GM19463 (cell line): ENCODE measurements around the gene CELF5.
"Not testable (repeated sequence)": the region's sequence is repeated elsewhere in the genome, so short reads cannot be mapped to it uniquely, and the experiment has no call there.

ENCODE experiments used
- ATAC-seq: cut with Tn5 transposase; IDR thresholded peaks from one replicate; pipeline ENCODE4 v1.9.1; 2021; ENCODE audit warnings: mild to moderate bottlenecking, moderate library complexity; ENCODE audit not compliant: unreplicated experiment

Gene CELF5

GRCh38 chr19:3189702-3190469, 34.6 kb upstream of the CELF5 start:
- no peak for ATAC-seq

GRCh38 chr19:3190470-3190770, 34.0 kb upstream of the CELF5 start:
- no peak for ATAC-seq

- ATAC-seq: no peak
These were observed 33.3 kb upstream of the CELF5 start for GRCh38 chr19:3190921-3191805.

- not testable (repeated sequence) for ATAC-seq
These were observed 32.7 kb upstream of the CELF5 start for GRCh38 chr19:3191806-3192104.

- no peak for ATAC-seq
These were observed 32.2 kb upstream of the CELF5 start for GRCh38 chr19:3192228-3192635.

- ATAC-seq: no peak
These were observed 31.8 kb upstream of the CELF5 start for GRCh38 chr19:3192684-3193083.

DNA sequence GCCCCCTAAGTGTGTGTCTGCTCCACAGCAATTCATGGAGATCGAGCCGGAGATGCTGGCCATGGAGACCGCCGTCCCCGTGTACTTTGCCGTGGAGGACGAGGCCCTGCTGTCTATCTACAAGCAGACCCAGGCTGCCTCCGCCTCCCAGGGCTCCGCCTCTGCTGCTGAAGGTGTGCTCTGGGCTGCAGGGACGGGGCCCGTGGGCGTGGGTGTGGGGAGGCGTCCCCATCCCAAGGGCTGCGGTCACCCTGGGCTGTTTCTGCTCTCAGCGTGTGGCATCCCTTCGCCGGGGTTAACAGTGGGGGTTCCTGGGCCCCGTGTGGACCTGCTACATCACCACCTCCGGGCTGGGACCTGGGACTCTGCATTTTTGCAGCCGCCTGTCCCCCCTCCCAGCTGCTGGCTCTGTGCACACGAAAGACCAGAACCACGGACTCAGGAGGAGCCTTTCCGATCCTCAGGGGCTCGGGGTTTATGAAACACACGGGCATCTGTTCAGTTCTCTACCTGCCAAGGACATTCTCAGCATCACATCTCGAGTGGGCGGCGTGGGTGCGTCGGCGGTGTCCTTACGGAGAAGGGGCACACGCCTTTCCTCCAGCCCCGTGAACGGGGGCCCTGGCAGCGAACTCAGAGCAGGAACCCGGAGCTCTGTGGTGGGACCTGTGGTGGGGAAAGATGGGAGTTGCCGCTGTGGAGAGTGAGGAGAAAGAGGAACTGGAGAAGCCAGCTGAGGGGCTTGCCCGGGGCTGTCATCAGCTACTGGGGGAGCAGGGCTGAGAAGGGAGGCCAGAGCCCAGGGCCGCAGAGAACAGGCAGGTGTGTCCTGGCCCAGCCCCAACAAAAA, 31.0 kb upstream of the CELF5 start:
- no peak for ATAC-seq

GRCh38 chr19:3194106-3195087, 30.1 kb upstream of the CELF5 start:
- no peak for ATAC-seq

GRCh38 chr19:3196064-3196932, 28.2 kb upstream of the CELF5 start:
- no peak for ATAC-seq

- ATAC-seq: no peak
These were observed 27.6 kb upstream of the CELF5 start for GRCh38 chr19:3196933-3197205.

DNA sequence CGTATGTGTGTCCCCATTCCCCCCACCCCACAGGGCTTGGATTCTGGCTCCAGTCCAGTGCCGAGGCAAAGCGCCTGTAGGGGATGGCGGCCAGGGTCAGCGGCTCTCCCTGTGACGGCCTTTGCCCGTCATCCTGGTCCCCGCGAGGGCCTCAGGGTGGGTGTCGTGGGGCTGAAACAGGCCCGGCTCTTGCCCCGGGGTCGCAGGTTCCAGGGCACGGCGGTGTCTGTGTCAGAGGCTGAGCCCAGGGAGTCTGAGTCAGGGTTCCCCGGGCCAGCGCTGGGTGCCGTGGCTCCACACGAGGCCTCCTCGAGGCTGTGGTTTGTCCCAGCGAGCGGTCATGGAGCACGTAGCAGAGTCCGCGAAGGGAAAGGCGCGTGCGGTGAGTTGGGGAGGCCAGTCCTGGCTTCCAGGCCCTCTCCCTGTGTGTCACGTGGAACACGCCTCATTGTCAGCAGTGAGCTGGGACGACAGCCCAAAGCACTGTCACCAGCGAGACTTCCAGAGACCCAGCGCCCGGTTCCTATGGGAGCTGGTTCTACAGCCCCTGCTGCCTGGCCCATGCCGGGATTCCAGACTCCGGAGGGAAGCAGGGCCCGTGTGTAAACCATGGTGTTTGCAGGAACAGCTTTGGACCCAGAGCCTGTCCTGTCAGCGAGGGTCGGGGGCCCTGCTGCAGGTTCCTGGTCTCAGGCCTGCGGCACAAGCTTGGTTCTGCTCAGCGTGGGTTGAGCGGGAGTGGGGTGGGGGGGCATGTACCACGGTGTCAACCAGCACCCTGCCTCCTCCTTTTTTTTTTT, 25.4 kb upstream of the CELF5 start:
- ATAC-seq: no peak

DNA sequence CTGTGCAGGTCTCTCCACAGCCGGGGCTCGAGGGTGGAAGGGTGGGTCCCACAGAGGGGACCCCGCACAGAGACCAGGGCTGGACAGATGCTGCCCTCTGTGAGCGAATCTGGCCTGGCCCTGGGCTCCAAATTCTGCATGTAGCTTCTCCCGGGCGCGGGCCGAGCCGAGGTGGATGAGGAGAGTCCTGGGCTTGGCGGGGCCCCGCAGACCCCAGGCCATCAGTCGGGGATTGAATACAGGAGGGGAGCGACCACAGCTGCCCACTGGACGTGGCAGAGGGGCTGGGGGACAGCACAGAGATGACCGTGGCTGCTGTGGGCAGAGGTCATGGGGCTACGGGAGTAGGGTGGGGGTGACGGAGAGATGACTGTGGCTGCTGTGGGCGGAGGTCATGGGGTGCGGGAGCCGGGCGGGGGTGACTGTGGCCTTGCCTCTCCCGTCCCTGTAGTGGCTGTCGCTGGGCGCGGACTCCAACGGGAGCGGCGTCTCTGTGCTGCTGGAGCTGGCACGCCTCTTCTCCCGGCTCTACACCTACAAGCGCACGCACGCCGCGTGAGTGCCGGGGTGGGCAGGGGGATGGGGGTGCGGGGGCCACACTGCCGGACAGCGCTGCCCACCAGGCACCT, 23.3 kb upstream of the CELF5 start:
- no peak for ATAC-seq

- no peak for ATAC-seq
These were observed 22.6 kb upstream of the CELF5 start for GRCh38 chr19:3201911-3202310.

DNA sequence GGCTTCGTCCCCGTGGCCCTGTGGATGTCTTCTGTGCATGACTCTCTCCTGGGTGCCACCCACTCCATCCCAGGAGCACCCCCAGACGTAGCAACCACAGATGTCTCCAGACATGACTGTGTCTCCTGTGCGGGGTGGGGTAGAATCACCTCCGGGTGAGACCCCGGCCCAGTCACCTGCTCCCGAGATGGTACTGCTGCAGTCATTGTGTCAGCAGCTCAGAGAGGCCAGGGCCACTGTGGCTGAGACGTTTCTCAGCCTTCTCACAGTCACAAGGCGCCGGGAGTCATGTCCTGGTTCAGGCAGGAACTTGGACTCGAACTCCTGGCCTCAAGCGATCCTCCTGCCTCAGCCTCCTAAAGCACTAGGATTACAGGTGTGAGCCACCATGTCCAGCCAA, 22.1 kb upstream of the CELF5 start:
- no peak for ATAC-seq

DNA sequence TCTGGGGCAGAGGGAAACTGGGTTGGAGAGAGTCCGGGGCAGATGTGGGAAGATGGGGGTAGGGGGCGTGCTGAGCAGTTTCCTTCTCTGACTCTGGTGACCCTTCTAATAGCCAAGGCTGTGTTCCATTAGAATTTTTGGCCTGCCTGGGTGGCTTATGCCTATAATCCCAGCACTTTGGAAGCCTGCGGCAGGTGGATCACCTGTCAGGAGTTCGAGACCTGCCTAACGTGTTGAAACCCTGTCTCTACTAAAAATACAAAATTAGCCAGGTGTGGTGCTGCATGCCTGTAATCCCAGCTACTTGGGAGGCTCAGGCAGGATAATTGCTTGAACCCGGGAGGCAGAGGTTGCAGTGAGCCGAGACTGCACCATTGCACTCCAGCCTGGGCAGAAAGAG, 21.6 kb upstream of the CELF5 start:
- not testable (repeated sequence) for ATAC-seq

DNA sequence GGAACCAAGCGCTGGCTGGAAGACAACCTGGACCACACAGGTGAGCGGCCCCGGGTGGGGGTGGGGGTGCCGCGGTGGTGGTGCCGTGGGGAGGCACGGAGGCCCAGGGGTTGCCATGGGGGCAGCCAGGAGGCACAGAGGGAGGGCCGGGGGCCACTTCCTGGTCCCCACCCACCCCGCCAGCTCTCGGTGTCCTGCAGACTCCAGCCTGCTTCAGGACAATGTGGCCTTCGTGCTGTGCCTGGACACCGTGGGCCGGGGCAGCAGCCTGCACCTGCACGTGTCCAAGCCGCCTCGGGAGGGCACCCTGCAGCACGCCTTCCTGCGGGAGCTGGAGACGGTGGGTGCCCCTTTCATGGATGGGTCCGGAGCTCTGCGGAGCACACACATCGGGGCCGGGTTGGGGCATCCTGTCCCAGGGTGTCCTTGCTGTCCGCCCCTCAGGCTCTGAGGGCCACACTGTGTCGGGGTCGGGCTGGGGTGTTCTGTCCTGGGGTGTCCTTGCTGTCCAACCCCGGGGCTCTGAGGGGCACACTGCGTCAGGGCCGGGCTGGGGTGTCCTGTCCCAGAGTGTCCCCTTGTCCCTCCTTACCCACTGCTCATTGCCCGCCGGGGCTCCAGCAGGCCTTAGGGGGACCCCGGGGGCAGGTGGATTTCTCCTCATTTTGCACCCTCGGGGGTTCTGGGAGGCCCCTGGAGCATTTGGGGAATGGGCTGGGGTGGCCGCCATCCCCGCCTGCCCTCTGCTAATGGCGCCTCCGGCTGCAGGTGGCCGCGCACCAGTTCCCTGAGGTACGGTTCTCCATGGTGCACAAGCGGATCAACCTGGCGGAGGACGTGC, 20.4 kb upstream of the CELF5 start:
- no peak for ATAC-seq

GRCh38 chr19:3204646-3205275, 19.7 kb upstream of the CELF5 start:
- ATAC-seq: no peak
